H1 (cell line): ENCODE results near the gene HNRNPM. TPM values are rescaled to one million over a fixed set of nuclear protein-coding genes. Genes with fewer than 3 reads are reported as not detected.

Experiments used
- CTCF ChIA-PET: fragments of 300-600 bp; sonication (Branson Sonifier 250); formaldehyde crosslinking; loops from one replicate; lab custom pipeline; 2021; ENCODE audit not compliant: partially characterized antibody; lab: Charles Lee
- POLR2A ChIA-PET: fragments of 300-600 bp; sonication (Branson Sonifier 250); formaldehyde crosslinking; loops from one replicate; lab custom pipeline; 2021; ENCODE audit warnings: inconsistent platforms; ENCODE audit not compliant: partially characterized antibody; lab: Charles Lee
- DNase-seq, 2 experiments: peaks; one replicate each; pipeline versions ENCODE4 v3.0.0 to v3.0.0-alpha.2; 2010 to 2022; ENCODE audit warnings: low spot score in 2 of 2, low read depth in 1 of 2, mixed read lengths in 1 of 2
- FAIRE-seq: peaks from 2 replicates; lab custom pipeline; 2011; peaks lifted over from hg19 to GRCh38; lab: Jason Lieb, UNC
- H2AFZ ChIP-seq: 2 replicates; pipeline ENCODE4 v1.8.1; 2012; ENCODE audit warnings: low read length, inconsistent platforms
- H2AK5ac ChIP-seq: 2 replicates; pipeline ENCODE4 v1.6.1; 2013; ENCODE audit warnings: low read depth, low read length
- H2BK120ac ChIP-seq: replicated peaks from 2 replicates; pipeline ENCODE3; 2013; ENCODE audit warnings: low read depth, low read length, inconsistent platforms
- H2BK12ac ChIP-seq: 2 replicates; pipeline ENCODE4 v1.6.1; 2013; ENCODE audit warnings: low read depth, low read length
- H2BK15ac ChIP-seq: 2 replicates; pipeline ENCODE4 v1.6.1; 2013; ENCODE audit warnings: low read length
- H2BK20ac ChIP-seq: 2 replicates; pipeline ENCODE4 v1.6.1; 2013; ENCODE audit warnings: low read length
- H2BK5ac ChIP-seq: 2 replicates; pipeline ENCODE4 v1.6.1; 2013; ENCODE audit warnings: low read depth, low read length
- H3K14ac ChIP-seq: 2 replicates; pipeline ENCODE4 v1.6.1; 2013; ENCODE audit warnings: inconsistent platforms; ENCODE audit not compliant: insufficient read length
- H3K18ac ChIP-seq: 2 replicates; pipeline ENCODE4 v1.6.1; 2013; ENCODE audit warnings: low read length; ENCODE audit errors: extremely low read depth
- H3K23ac ChIP-seq: 2 replicates; pipeline ENCODE4 v1.6.1; 2013; ENCODE audit warnings: inconsistent platforms; ENCODE audit not compliant: insufficient read length
- H3K23me2 ChIP-seq: 2 replicates; pipeline ENCODE4 v1.6.1; 2013; ENCODE audit warnings: low read depth, low read length
- H3K27ac ChIP-seq: 2 replicates; pipeline ENCODE4 v1.6.1; 2011; ENCODE audit warnings: low read depth, low read length, inconsistent platforms
- H3K27me3 ChIP-seq, 4 experiments: replicated peaks in 1 of 4; 1 replicate in 1 of 4; 2 replicates in 3 of 4; pipeline versions ENCODE4 v1.6.1 to v1.8.1; 2011 to 2013; ENCODE audit warnings: low read length in 3 of 4, mild to moderate bottlenecking in 3 of 4, inconsistent platforms in 2 of 4, mixed read lengths in 2 of 4, moderate library complexity in 1 of 4; ENCODE audit not compliant: control insufficient read depth in 3 of 4, insufficient read depth in 3 of 4; ENCODE audit errors: extremely low read depth in 1 of 4
- H3K36me3 ChIP-seq, 4 experiments: 2 replicates each; pipeline versions ENCODE4 v1.6.1 to v1.8.1; 2011 to 2013; ENCODE audit warnings: mild to moderate bottlenecking in 4 of 4, low read length in 3 of 4, moderate library complexity in 2 of 4, control low read depth in 1 of 4, inconsistent platforms in 1 of 4; ENCODE audit not compliant: insufficient read depth in 4 of 4, control insufficient read depth in 2 of 4
- H3K4ac ChIP-seq: replicated peaks from 2 replicates; pipeline ENCODE3; 2013; ENCODE audit warnings: low read length, low read depth, mixed read lengths, inconsistent platforms; ENCODE audit not compliant: insufficient read length
- H3K4me1 ChIP-seq, 4 experiments: replicated peaks in 1 of 4; 1 replicate in 1 of 4; 2 replicates in 3 of 4; pipeline versions ENCODE4 v1.6.1 to v1.8.1; 2011 to 2013; ENCODE audit warnings: low read length in 3 of 4, inconsistent platforms in 2 of 4, mixed read lengths in 1 of 4; ENCODE audit not compliant: insufficient read depth in 4 of 4, control insufficient read depth in 3 of 4
- H3K4me2 ChIP-seq, 2 experiments: 2 replicates each; pipeline versions ENCODE4 v1.6.1 to v1.8.1; 2011 to 2013; ENCODE audit warnings: low read depth in 2 of 2, low read length in 2 of 2, control low read depth in 1 of 2, inconsistent platforms in 1 of 2, mild to moderate bottlenecking in 1 of 2; ENCODE audit not compliant: insufficient read depth in 1 of 2
- H3K4me3 ChIP-seq, 4 experiments: fragments of 200-600, 300-600 bp in 1 of 4; sonication (generic), shearing (Covaris generic), sonication (Bioruptor Twin) in 1 of 4; 2 replicates each; pipeline versions ENCODE4 v1.5.1 to v1.8.1; 2011 to 2016; ENCODE audit warnings: low read length in 4 of 4, low read depth in 3 of 4, control low read depth in 2 of 4, inconsistent platforms in 2 of 4, mild to moderate bottlenecking in 2 of 4, mixed read lengths in 1 of 4, moderate library complexity in 1 of 4; ENCODE audit not compliant: insufficient read depth in 2 of 4; ENCODE audit errors: extremely low read depth in 1 of 4
- H3K56ac ChIP-seq: replicated peaks from 2 replicates; pipeline ENCODE3; 2013; ENCODE audit warnings: low read depth, mild to moderate bottlenecking, mixed read lengths, low read length, inconsistent platforms; ENCODE audit not compliant: insufficient read length
- H3K79me1 ChIP-seq: 2 replicates; pipeline ENCODE4 v1.6.1; 2013; ENCODE audit warnings: low read depth, low read length, control low read depth
- H3K79me2 ChIP-seq, 2 experiments: 2 replicates each; pipeline versions ENCODE4 v1.6.1 to v1.8.1; 2012 to 2013; ENCODE audit warnings: low read length in 2 of 2, mild to moderate bottlenecking in 2 of 2, inconsistent platforms in 1 of 2; ENCODE audit not compliant: insufficient read depth in 2 of 2, control insufficient read depth in 1 of 2
- H3K9ac ChIP-seq, 4 experiments: replicated peaks in 1 of 4; 1 replicate in 1 of 4; 2 replicates in 3 of 4; pipeline versions ENCODE4 v1.6.1 to v1.8.1; 2011 to 2013; ENCODE audit warnings: low read depth in 3 of 4, low read length in 3 of 4, control low read depth in 2 of 4, mild to moderate bottlenecking in 2 of 4, moderate library complexity in 2 of 4, inconsistent platforms in 1 of 4; ENCODE audit errors: extremely low read depth in 1 of 4
- H3K9me3 ChIP-seq, 2 experiments: 2 replicates each; pipeline versions ENCODE4 v1.6.1 to v1.8.1; 2012 to 2013; ENCODE audit warnings: mild to moderate bottlenecking in 2 of 2, moderate library complexity in 2 of 2, control low read depth in 1 of 2, inconsistent platforms in 1 of 2, low read depth in 1 of 2, low read length in 1 of 2, mixed read lengths in 1 of 2; ENCODE audit not compliant: insufficient read depth in 2 of 2
- H4K20me1 ChIP-seq, 2 experiments: replicated peaks in 1 of 2; 2 replicates each; pipeline versions ENCODE3 to v1.8.1; 2011 to 2013; ENCODE audit warnings: inconsistent platforms in 2 of 2, low read length in 2 of 2, mild to moderate bottlenecking in 1 of 2; ENCODE audit not compliant: insufficient read depth in 2 of 2, control insufficient read depth in 1 of 2
- H4K5ac ChIP-seq: 2 replicates; pipeline ENCODE4 v1.6.1; 2013; ENCODE audit warnings: low read length, low read depth, mixed read lengths, inconsistent platforms; ENCODE audit not compliant: insufficient read length
- H4K8ac ChIP-seq: 2 replicates; pipeline ENCODE4 v1.8.0; 2013; ENCODE audit warnings: mild to moderate bottlenecking, moderate library complexity, low read length, inconsistent platforms; ENCODE audit not compliant: insufficient read depth; ENCODE audit errors: extremely low read depth
- H4K91ac ChIP-seq: replicated peaks from 2 replicates; pipeline ENCODE3; 2013; ENCODE audit warnings: low read length, mixed read lengths, inconsistent platforms; ENCODE audit not compliant: insufficient read length
- ASH2L ChIP-seq: fragments of 200-600, 300-600 bp; sonication (generic); IDR thresholded peaks from one replicate; pipeline ENCODE4 v1.7.1; 2017; ENCODE audit warnings: low read length
- BCL11A ChIP-seq, 2 experiments: IDR thresholded peaks; one replicate each; pipeline ENCODE4 v1.6.1; 2011; ENCODE audit warnings: low read depth in 2 of 2, low read length in 2 of 2, mild to moderate bottlenecking in 2 of 2
- EGR1 ChIP-seq: IDR thresholded peaks from 2 replicates; pipeline ENCODE4 v1.6.1; 2011; ENCODE audit warnings: low read depth, low read length, borderline replicate concordance
- EZH2 ChIP-seq: fragments of 200-600 bp; sonication (generic); IDR thresholded peaks from 2 replicates; pipeline ENCODE4 v1.7.1; 2012; ENCODE audit warnings: low read depth, mild to moderate bottlenecking, moderate library complexity, low read length, inconsistent platforms; ENCODE audit not compliant: severe bottlenecking
- GTF2F1 ChIP-seq: IDR thresholded peaks from 2 replicates; pipeline ENCODE4 v1.6.1; 2012; ENCODE audit warnings: low read depth, low read length, improper control_type of control experiment, borderline replicate concordance
- JUN ChIP-seq: IDR thresholded peaks from 2 replicates; pipeline ENCODE4 v1.6.1; 2011; ENCODE audit warnings: low read depth, mild to moderate bottlenecking, improper control_type of control experiment, low read length
- SAP30 ChIP-seq: fragments of 300-600 bp; sonication (generic); IDR thresholded peaks from 2 replicates; pipeline ENCODE4 v1.7.1; 2012; ENCODE audit warnings: low read length, moderate library complexity, mild to moderate bottlenecking, inconsistent platforms; ENCODE audit not compliant: insufficient read depth, insufficient replicate concordance
- SP4 ChIP-seq: IDR thresholded peaks from 2 replicates; pipeline ENCODE4 v1.6.1; 2012; ENCODE audit warnings: low read length, inconsistent platforms
- TEAD4 ChIP-seq: IDR thresholded peaks from 2 replicates; pipeline ENCODE4 v1.6.1; 2012; ENCODE audit warnings: low read depth, low read length, inconsistent platforms, mixed read lengths
- YY1 ChIP-seq: IDR thresholded peaks from 2 replicates; pipeline ENCODE4 v1.6.1; 2011; ENCODE audit warnings: low read depth, mild to moderate bottlenecking, low read length
- WGBS, 2 experiments: shearing (Covaris generic) in 1 of 2; methylation state at CpG; one replicate each; pipeline versions ENCODE4 v1.1.6 to v1.1.7; 2013 to 2015; ENCODE audit warnings: low lambda C conversion rate in 2 of 2, mixed read lengths in 2 of 2, inconsistent platforms in 1 of 2, low coverage in 1 of 2, missing lambda C conversion rate in 1 of 2; ENCODE audit not compliant: insufficient replicate concordance in 2 of 2, insufficient coverage in 1 of 2, insufficient read length in 1 of 2; ENCODE audit errors: extremely low coverage in 1 of 2, missing lambda C conversion rate in 1 of 2; 5-methylcytosine and 5-hydroxymethylcytosine counted together
- polyA plus RNA-seq, 7 experiments: library from polyadenylated mRNA; depleted of rRNA in 3 of 7; stranded (reverse) in 5 of 7; unstranded in 2 of 7; fragments of >200 nt in 5 of 7; fragments of 200-250 nt in 2 of 7; gene quantifications; 1 replicate in 5 of 7; 2 replicates in 1 of 7; 4 replicates in 1 of 7; pipeline versions ENCODE4 v1.2.1 to v1.2.3, GENCODE V29; 2011 to 2013; ENCODE audit warnings: missing spikeins in 2 of 7, mixed read lengths in 2 of 7
- total RNA-seq: library from RNA; stranded (reverse); fragmentation: NEBNext Ultra II Directional; extraction: Animal tissue kit (Norgen Biotek cat#: 25700); gene quantifications from 2 replicates; pipeline ENCODE4 v1.2.1, GENCODE V29; 2021
- TF ChIP-seq, protein P1 (sequence below): IDR thresholded peaks from 2 replicates; pipeline ENCODE4 v1.6.1; 2011; ENCODE audit warnings: low read length, improper control_type of control experiment
- TF ChIP-seq, protein P2 (sequence below): IDR thresholded peaks from 2 replicates; pipeline ENCODE4 v1.6.1; 2012; ENCODE audit warnings: inconsistent platforms

Gene HNRNPM
- total and polyA plus RNA-seq, 2 of the 8 experiments (the other 6 are each of a cell fraction or from before 2014, with no cell fraction given): 375 to 474 TPM

DNA sequence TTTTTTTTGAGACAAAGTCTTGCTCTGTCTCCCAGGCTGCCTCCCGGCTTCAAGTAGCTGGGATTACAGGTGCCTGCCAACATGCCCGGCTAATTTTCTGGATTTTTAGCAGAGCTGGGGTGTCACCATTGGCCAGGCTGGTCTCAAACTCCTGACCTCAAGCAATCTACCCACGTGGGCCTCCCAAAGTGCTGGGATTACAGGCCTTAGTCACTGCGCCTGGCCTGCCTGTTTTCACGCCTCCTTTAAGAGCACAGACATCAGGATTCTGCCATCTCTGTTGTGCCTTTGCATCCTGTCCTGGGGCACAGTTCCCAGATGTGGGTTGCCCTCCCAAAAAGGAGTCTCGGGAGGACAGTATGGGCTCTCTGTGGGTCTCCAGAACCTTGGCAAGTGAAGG, 60.1 kb downstream of the HNRNPM start:
- Histone ChIP-seq H2BK12ac (peak overlapping the region; percentile 68; the same call in 1 of the 2 replicates), H3K27me3 (no peaks in the 10 kb centered on the region), H2BK20ac (0 out of 2 replicates have a peak overlapping the region, but pooled peaks have one; percentile 80), H4K91ac (no peak overlapping the region), H3K36me3 (no peaks in the 10 kb centered on the region), H4K5ac (no peak overlapping the region), H3K9me3 (no peaks in the 10 kb centered on the region), H3K23me2 (peaks cover 7% of the 10 kb centered on the region; the same call in 1 of the 2 replicates), H2AFZ (no peak overlapping the region), H3K79me1 (no peaks in the 10 kb centered on the region; the same call in 1 of the 2 replicates), H3K4ac (peak overlapping the region; percentile 92), H2BK5ac (no peak overlapping the region), H3K79me2 (no peaks in the 10 kb centered on the region), H4K20me1 (no peaks in the 10 kb centered on the region), H3K9ac (no peak overlapping the region), H3K27ac (no peak overlapping the region), H3K18ac (no peak overlapping the region), H3K56ac (no peak overlapping the region), H3K4me1 (peaks cover 0 to 9% (median 5%) of the 10 kb centered on the region in 4 experiments; a peak in 5 of 7 replicates), H3K4me2 (no peak overlapping the region; a peak in 1 of 4 replicates), H3K23ac (no peak overlapping the region), H2BK120ac (no peak overlapping the region), H2AK5ac (no peak overlapping the region), H4K8ac (no peak overlapping the region; the same call in 1 of the 2 replicates), H3K4me3 (no peak overlapping the region), H3K14ac (no peak overlapping the region), H2BK15ac (peak overlapping the region; percentile 88; the same call in 1 of the 2 replicates)
- DNase-seq (no peak), FAIRE-seq (no peak)
- 95% methylated on average over 6 of the region's 6 CpGs; no CpG with 5 or more reads in 1 of the 2 experiments for WGBS, 2 experiments
- CTCF ChIA-PET: interaction anchor here (0.7 to 4.3 kb wide), 16 partner anchors 10 to 163 kb away, joined by 3 to 30 read pairs (median 4); partner anchors contain the start of gene MYO1F
- POLR2A ChIA-PET: interaction anchor here (1.0 to 3.8 kb wide), 7 partner anchors 7 to 185 kb away, joined by 3 to 21 read pairs (median 6); partner anchors contain the start of genes HNRNPM and ZNF414
- TF ChIP-seq, protein P1, sequence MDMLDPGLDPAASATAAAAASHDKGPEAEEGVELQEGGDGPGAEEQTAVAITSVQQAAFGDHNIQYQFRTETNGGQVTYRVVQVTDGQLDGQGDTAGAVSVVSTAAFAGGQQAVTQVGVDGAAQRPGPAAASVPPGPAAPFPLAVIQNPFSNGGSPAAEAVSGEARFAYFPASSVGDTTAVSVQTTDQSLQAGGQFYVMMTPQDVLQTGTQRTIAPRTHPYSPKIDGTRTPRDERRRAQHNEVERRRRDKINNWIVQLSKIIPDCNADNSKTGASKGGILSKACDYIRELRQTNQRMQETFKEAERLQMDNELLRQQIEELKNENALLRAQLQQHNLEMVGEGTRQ: no peak
- TF ChIP-seq JUN: no peak
- no peak for TF ChIP-seq TEAD4
- no peak for TF ChIP-seq BCL11A (IDR thresholded peaks at IDR 0.05; ENCODE audit: low read depth in 2 of 2, low read length in 2 of 2)
- no peak for TF ChIP-seq ASH2L
- TF ChIP-seq SP4: no peak
- TF ChIP-seq, protein P2, sequence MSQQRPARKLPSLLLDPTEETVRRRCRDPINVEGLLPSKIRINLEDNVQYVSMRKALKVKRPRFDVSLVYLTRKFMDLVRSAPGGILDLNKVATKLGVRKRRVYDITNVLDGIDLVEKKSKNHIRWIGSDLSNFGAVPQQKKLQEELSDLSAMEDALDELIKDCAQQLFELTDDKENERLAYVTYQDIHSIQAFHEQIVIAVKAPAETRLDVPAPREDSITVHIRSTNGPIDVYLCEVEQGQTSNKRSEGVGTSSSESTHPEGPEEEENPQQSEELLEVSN: no peak
- TF ChIP-seq EGR1: no peak
- no peak for TF ChIP-seq SAP30
- TF ChIP-seq YY1: no peak
- TF ChIP-seq GTF2F1: no peak
- no peak for TF ChIP-seq EZH2
